HG02759 (cell line): ENCODE data around the gene TRAK1.

Experiments used
- ATAC-seq: cut with Tn5 transposase; IDR thresholded peaks from one replicate; pipeline ENCODE4 v1.9.1; 2021; ENCODE audit warnings: mild to moderate bottlenecking, moderate library complexity; ENCODE audit not compliant: unreplicated experiment

Gene TRAK1

DNA sequence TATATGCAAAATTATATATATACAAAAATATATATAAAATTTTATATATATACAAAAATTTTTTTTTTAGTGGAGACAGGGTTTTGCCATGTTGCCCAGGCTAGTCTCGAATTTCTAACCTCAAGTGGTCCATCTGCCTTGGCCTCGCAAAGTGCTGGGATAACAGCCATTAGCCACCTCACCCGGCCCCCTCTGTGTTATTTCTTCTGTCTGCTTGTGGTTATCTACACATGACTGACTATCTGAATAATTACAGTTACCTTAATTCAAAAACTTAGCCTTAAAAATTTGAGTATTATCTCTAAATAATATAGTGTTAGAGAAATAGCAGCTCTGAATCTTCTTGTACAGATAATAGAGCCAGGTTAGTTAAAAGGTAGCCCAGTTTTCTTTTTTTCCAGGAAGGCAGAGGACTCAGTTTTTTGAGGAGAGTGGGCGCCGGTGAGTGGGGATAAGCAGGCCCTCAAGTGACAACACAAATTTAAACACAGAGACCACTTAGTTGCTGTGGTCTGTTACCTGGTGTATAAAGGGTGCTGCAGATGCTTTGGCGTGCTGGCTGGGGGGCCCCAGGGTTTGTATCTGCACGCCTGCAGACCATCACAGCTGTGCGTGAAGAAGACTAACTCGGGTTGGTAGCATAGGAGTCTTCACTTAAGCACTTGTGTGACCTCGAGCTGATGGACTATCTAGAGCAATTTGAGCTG is 83.7 kb downstream of the TRAK1 start:
- no peak for ATAC-seq

DNA sequence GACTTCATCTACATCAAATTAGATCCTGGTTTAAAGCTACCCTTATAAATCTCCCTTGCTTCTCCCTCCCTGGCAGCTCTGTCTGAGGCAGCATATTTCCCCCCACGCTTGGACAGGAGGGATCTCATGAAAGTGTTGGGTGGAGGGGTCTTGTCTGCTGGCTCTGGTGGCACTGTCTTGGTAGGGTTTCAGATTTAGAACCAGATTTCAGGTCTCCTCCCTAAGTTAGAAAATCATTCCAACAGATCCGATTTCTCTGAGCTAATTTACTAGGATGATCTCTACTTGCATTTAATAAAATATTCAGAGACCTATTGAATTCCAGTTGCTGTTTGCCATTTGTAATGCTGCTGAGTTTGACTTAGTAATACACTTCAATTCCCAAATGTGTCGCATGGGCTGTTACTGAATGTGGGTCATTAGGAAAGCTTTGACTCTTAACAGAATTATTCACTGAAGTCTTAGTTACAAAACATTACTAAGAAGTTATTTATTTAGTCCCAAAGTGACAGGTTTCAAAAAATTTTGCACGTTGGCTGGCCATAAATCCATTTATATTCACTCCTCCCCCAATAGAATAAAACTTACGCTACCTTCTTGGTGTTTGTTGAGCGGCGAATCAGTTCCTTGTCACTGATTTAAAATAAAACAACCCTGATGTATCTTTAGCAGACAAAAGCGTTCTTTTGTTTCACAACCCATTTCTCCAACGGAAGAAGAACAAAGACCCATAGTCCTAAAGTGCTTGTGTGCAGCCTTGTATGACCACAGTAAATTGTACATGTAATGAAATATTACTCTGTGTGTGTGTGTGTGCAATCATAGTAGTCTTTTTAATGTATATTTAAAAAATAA is 84.5 kb downstream of the TRAK1 start:
- no peak for ATAC-seq

DNA sequence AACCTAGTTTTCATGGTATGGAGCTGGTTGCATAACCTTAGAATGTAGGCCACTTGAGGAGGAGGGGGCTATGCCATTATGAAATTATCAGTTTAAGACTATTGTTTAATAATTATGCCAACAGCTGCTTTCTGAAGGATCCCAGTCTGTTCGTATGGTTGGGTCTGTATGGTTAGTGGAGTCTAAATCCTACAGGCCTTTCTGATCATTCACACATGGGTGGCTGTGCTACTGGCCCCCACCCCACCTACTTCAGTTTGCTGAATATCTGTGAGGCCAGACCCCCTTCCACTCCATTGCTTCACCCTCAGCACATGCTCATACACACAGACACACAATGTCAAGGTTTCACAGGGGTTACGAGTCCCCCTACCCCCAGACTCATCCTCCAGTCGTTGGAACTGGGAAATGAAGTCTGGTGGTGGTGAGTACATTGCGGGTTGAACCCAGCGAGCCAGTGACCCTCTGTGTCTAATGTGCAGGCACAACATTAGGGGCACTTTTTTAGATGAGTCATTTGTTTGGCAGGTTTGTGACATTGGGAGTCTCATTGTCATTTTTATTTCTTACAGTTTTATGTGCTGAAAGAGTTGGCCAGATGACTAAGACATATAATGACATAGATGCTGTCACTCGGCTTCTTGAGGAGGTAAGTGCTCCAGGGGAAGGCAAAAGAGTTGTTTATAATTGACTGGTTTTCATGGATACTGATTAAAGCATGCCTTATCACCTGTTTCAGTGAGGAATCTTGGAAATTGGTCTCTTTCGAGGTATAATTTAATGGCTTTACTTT is 85.3 kb downstream of the TRAK1 start:
- no peak for ATAC-seq

- no peak for ATAC-seq
Observed at GRCh38 chr3:42177068-42177800, 86.1 kb downstream of the TRAK1 start.

DNA sequence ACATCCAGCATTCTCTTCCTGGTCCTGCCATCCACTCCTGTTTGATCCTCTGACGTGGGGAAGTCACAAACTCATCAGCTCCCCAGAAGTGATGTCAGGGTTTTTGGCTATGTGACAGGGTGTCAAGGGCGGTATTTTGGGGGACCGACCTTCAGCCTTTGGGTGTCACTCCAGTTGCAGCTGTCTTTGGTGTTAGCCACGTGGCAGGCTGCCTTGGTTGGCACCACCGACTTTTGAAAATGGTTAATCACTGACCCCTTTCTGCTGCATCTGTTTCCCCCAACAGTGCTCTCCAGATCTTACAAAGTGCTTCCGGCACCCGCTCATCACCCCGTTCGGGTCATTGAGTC is 86.6 kb downstream of the TRAK1 start:
- ATAC-seq, result no peak

DNA sequence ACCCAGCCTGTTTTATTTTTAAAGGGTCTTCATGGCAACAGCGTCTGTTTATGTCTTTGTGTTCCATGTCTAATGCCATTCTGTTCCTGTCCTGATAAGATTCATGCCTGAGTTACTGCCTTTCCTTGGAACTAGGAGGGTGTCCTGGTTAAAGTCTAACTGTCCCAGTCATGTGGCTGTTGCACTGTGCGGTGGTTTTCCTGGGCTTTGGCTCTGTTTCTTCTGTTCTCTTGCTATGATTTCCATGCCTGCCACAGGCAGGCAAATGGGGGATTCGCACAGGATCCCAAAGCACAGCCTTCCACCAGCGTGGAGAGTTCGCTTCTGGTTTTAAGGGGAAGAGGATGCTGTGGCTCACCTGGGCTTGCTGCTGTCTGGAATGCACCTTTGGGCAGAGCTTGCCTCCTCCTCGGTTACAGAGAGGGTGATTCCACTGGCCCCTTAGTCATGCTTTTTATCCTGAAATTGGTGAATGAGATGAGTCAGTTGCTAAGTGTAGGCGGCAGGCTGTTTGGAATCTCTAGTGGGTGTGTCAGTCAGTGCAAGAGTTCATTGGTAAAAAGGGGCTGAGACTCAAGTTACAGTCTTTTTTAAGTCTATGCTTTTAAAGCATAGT is 88.1 kb downstream of the TRAK1 start:
- ATAC-seq, result no peak

GRCh38 chr3:42180901-42181300 is 89.7 kb downstream of the TRAK1 start:
- ATAC-seq, result no peak

DNA sequence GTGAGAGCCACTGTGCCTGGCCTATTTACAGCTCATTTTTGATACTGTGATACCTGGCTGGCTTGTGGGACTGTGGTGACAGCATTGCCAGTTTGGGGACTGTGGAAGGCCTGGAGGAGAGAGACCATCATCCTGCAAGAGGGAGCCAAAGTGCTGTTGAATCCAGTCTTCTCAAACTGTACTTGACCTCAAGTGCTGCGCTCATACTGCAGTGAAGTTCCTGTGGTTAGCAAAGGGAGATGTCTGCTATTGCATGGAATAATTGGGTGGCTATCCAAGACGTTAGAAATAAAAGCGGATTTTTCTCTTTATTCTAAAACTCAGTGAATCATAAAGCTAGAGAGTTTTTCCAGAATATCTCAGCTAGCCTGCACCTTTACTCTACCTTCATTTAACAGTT is 91.4 kb downstream of the TRAK1 start:
- ATAC-seq, result no peak

- no peak for ATAC-seq
Observed at GRCh38 chr3:42183991-42184632, 93.0 kb downstream of the TRAK1 start.

GRCh38 chr3:42184651-42185443 is 93.7 kb downstream of the TRAK1 start:
- ATAC-seq, result no peak

GRCh38 chr3:42187936-42188335 is 96.8 kb downstream of the TRAK1 start:
- no peak for ATAC-seq

- no peak for ATAC-seq
Observed at GRCh38 chr3:42188376-42188775, 97.2 kb downstream of the TRAK1 start.

GRCh38 chr3:42189001-42189460 is 97.9 kb downstream of the TRAK1 start:
- no peak for ATAC-seq

DNA sequence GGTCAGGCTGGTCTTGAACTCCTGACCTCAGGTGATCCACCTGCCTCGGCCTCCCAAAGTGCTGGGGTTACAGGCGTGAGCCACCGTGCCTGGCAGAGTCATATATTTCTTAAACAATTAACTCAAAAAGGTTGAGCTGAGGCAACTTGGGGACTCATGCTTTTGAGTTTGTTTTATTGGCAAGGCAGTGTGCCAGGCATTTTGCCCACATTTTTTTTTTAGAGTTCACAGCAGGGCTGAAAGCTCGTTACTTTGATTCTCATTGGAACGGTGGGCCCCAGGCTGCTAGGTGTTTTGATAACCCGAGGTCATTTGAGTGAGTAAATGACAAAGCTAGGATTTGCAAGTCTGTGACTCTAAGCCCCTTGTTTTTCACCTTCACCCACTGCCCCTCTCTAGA is 98.6 kb downstream of the TRAK1 start:
- ATAC-seq, result no peak

DNA sequence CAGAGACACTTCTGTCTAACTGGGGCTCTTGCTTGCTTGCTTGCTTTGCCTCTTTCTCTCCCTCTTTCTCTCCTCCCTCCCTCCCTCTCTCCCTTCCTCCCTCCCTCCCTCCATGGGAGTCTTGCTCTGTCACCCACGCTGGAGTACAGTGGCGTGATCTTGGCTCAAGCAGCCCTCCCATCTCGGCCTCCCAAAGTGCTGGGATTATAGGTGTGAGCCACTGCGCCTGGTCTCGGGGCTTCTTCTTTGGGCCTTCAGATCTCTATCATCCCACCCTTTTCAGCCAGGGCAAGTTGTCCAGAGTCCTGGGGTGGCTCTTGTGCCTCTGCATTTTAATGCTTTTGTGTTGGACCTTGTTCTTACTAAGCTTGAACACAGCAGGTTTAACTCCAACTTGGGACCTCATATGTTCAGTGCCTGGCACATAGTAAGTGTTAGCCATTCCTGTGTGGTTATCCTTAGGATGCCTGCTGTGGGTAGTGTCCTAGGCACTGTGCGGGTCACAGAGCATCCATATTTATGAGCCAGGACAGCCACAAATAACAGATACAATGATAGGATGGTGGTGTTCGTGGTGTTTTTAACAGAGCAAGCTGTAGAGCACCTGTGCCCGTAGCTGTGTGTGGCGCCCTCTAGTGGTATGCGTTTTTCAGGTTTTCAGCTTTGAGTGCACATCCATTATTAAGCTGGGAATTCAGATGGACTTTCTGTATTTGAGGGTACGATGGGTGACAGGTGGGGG is 99.7 kb downstream of the TRAK1 start:
- no peak for ATAC-seq

GRCh38 chr3:42191443-42191747 is 100.2 kb downstream of the TRAK1 start:
- ATAC-seq, result no peak

DNA sequence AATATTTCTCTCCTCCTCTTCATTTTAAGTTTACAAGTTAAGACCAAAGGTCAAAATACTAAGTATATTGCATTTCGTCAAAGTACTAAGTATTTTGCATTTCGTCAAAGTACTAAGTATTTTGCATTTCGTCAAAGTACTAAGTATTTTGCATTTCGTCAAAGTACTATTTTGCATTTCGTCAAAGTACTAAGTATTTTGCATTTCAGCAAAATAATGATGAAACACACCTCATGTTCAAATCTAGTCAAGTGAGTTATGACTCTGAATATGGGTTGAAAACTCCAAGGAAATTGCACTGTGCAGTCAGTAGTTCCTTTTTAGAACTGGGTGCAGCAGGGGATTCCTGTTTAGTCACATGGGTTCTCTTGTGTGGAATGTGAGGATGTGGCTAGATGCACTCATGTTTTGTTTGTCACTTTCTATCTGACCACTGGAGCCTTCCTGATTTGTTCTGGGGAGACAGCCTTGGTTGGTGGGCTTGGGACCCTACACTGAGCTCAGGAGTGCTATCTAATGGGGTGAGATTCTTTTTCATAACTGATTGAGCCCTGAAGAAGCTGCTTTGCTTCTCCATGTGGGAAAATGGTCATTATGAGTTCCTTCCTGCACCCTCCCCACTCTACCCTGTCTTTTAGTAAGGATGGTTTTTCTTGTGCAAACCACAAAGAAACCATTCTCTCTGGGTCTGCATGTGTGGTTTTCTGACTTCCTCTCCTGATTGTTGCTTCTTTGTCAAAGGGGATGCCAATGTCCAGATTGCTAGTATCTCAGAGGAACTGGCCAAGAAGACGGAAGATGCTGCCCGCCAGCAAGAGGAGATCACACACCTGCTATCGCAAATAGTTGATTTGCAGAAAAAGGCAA is 101.4 kb downstream of the TRAK1 start:
- peak; percentile 54 for ATAC-seq
